GM18526 (cell line): ENCODE results near the gene LMF1.

Experiments used
- POLR2A ChIP-seq: IDR thresholded peaks from 3 replicates; pipeline ENCODE4 v1.6.1; 2011; ENCODE audit not compliant: insufficient read length; ENCODE audit errors: extremely low read depth

The LMF1 gene

DNA sequence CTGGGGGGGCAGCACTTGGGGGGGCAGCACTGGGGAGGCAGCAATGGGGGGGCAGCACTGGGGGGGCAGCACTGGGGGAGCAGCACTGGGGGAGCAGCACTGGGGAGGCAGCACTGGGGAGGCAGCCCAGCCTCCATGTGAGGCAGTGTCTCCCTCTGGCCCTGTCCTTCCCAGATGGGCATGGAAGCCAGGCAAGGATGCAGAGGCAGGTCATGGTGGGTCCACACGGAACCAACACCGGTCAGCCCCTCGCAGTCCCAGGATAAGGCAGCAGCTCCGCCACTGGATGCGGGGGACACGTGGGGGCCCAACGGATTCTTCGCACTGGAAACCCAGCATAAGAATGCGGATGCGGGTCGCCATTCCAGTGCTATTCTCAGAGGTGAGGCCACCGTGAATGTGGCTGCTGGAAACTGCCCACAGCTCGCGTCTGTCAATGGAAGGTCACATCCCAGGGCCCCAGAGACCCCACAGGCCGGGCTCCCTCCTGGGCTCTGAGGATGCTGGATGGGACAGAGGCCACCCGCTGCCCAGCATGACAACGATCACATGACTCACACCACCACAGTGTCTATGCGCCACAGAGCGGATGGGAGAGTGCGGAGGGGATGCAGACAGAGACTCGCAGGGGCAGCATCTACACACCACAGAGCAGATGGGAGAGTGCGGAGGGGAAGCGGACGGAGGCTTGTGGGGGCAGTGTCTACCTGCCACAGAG lies 59.0 kb downstream of the LMF1 start:
- TF ChIP-seq POLR2A = no peak

DNA sequence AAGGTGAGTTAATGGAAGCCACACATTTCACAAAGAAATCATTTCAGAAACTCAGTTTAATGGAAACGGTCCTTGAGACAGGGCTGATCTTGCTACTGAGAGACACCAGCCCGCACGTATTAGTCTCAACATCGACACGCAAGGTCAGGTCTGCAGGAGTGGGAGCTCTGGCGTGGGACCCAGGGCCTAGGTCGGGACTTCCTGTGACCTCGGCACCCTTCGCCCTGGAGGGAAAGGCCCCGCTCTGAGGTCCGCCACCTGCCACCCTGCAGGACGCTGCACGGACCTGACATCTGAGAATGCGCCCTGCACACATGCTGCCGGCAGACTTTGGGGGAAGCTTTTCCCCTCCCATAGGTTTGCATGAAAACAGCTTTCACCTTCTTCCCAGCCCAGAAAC lies 59.7 kb downstream of the LMF1 start:
- TF ChIP-seq POLR2A = no peak

- no peak for TF ChIP-seq POLR2A
Observed at GRCh38 chr16:910181-910580, 60.6 kb downstream of the LMF1 start.

GRCh38 chr16:909281-910000 lies 61.3 kb downstream of the LMF1 start:
- no peak for TF ChIP-seq POLR2A

DNA sequence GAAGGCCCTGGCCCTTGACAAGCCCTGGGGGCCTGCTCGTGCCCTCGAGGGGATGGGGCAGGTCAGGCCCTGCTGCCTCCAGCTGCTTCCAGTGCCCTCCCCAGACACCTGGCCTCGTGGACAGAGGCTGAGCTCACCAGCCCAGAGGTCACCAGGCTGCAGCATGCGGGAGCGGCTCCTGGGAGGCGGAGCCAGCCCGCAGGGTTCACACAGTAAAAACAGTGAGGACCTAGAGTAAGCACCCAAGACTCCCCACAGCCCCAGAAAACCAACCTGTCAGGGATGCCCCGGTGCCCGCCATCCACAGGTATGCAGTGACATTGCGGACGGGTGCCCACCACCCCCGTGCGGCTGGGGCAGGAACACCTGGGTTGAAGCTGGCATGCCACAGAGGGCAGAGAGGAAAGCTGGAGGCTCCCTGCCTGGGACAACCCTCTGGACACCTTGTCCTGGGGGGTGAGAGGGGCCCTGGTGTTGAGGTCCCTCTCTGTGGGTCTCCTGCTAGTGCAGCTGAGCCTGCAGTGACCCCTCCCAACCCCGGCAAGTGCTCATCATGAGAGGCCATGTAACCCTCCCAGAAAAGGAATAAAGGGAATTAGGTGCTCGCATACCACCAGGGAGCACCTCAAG lies 62.1 kb downstream of the LMF1 start:
- no peak for TF ChIP-seq POLR2A

DNA sequence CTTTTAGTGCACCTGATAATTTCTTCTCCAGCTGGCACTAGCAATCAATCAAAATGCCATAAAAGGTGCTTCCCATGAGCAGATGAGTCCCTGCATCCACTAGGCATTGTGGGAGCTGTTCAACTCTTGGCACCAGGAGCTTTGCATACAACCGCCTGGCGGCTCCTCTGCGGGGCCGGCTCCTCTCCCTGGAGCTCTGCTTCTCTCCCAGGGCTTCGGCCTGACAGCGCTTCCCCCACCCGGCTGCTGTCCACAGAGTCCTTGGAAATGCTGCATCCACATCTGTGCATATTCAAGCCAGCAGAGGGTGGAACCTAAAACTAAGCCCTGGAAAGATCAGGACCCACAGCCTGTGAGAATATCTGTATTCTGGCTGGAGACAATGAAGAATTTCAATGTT lies 62.9 kb downstream of the LMF1 start:
- TF ChIP-seq POLR2A = no peak

DNA sequence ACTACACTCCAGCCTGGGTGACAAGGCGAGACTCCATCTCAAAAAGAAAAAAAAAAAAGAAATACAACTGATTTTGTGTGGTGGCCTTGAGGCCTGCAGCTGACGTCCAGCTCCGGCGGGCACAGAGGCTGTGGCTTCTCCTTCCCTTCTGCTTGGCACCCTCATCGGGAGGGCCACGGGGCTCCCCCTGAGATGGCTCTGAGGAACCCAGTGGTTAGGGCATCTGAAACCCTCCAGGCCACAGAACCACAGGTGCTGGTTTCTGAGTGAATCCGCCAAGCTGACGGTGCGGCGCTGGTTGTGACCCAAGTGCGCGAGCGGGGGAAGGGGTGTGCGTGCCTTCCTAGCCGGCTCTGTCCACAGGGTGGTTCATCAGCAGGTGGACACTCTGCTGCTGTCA lies 63.4 kb downstream of the LMF1 start:
- TF ChIP-seq POLR2A = no peak

GRCh38 chr16:906296-906695 lies 64.5 kb downstream of the LMF1 start:
- TF ChIP-seq POLR2A = no peak

DNA sequence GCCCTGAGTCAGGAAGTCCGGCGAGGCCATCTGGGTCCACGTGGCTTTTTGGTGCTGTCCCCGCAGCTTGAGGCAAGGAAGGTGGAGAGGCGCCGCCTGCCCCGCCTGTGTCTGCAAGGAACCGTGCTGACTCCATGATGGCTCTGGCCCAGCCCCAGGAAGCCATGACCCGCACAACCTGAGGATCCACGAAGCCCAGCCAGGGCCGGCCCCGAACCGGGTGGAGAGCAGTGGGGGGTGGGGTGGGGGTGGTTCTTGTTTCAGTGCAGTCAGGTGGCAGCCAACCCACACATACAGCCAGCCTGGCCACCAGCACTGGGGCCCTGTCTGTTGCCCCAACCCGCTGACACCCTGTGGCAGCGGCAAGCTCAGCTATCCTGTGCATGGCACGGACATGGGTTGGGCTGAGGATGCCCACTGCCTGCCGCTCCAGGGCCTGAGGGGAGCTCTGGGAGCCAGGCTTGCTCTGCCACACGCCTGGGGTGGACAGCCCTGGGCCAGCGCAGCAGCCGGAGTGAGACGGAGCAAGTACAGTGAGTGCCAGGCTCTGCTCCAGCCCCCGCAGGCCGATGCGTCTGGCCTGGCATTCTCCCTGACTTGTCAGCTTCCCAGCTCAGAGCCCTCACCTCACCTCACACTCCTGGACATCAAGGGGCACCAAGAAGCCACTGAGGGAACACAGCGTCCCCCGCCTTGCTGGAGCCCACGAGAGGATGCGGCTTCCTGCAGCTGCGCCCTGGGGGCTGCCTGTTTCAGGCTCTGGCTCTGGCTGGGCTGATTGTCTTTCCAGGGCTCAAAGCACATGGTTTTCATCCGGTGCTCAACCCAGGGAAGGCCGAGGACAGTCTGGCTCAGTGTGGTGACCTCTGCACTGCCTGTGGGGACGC lies 68.8 kb downstream of the LMF1 start:
- TF ChIP-seq POLR2A = no peak

DNA sequence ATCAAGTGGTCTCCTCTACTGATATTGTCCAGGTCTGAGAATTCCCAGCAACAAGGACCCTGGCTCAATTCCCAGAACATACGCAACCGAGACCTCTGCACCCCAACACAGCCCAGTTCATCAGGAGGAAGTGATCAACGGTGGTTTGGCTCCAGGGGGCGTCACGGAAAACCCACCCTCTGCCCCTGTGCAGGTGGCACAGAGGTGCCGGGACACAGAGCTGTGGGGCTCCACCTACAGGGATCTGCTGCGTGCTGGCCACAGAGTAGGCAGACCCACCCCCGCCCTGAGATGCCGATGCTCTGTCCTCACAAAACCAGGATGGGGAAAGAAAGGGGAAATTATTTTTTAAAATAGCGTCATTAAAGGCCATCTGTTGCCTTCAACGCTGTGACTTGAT lies 69.6 kb downstream of the LMF1 start:
- no peak for TF ChIP-seq POLR2A

DNA sequence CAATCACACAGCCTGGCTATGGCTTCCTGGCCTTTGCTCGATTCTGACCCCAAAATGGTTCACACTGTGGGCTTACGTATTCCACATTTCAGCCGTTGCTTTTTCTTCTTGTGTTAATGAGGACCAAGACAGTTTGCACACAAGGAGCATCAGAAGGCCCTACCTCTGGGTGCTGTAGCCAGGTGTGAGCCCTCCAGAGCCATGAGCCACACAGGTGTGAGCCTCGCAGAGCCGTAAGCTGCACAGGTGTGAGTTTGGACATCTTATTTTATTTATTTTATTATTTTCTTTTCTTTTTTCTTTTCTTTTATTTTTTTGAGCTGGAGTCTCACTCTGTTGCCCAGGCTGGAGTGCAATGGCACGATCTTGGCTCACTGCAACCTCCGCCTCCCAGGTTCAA lies 70.6 kb downstream of the LMF1 start:
- TF ChIP-seq POLR2A = no peak

DNA sequence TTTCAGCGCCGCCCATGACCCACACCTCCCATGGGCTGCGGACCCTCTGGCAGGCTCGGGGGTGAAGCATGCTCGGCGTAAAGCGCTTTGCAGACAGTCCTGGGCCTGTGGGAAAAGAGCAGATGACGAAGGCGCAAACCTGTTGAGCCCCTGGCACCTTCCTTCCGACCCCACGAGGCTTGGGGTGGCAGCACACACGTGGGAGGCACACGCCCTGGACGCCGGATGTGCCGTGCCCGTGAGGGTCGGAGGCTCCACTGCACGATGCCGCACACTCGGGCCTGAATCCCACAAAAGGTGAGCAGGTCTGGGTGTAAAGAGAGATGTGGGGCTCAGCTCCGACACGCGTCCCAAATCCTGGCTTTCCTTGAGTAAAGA lies 71.1 kb downstream of the LMF1 start:
- TF ChIP-seq POLR2A = no peak

DNA sequence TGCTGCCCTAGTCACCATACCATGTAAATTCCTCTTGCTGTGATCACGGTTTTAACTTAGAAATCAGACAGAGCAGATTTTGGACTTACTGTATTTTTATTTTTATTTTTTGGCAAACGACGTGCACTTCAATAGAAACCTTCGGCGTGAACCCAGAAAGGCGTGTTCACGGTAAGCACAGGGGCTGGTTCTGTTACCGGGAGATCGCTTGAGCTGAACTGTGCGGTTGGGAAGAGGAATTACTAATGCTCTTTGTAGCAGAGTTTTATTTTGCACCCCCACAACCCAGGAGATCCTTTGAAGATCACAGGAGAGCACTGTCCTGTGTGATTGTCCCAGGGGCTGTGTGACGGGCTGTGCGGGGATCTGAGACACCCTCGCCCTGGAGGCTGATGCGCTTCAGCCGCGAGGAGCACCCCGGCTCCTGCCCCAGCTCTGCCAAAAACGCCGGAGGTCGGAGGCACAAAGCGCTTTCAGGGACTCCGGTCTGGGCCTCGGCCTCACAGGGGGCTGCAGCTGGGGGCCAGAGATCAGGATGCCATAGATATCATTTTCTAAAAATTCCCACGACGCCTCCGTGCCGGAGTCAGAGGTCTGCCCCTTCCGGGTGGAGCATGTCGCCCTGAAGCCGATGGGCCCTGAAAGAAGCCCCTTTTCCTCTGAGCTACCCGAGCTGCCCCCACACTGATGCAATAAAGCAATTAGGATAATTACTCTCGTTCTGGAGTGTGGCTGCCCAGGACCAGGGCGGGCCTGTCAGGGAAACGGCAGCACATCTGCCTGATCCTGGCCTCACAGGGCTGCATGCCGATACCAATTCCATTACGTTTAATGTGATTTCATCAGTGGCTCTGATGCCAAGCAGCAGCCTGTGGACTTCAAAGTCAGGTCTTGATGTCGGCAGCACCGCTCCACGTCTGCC lies 71.8 kb downstream of the LMF1 start:
- TF ChIP-seq POLR2A = no peak

- TF ChIP-seq POLR2A = no peak
Observed at GRCh38 chr16:898216-898615, 72.6 kb downstream of the LMF1 start.
